C4-2B (cell line): ENCODE results near the gene C4B.

Experiments
- ZFX ChIP-seq: fragments of 450-650 bp; IDR thresholded peaks from 2 replicates; pipeline ENCODE4 v1.6.1; 2017
- TF ChIP-seq, protein P1 (sequence below): fragments of 450-650 bp; conservative IDR thresholded peaks from 2 replicates; pipeline ENCODE4 v1.5.1; 2017; ENCODE audit warnings: mild to moderate bottlenecking

DNA sequence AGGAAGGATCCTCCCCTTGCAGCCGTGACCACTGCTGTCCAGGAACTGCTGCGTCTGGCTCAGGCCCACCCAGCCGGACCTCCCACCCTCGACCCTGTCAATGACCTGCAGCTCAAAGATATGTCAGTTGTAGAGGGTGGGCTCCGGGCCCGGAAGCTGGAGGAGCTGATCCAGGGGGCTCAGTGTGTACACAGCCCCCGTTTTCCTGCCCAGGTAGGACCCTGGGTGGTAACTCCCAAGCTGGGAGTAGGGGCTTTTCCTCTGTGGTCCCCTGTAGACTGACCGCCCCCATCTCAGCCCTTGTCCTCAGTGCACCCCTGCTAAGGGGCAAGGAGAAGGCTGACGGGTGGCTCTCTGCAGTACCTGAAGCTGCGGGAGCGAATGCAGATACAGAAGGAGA lies 46.3 kb upstream of the C4B start:
- TF ChIP-seq, protein P1, sequence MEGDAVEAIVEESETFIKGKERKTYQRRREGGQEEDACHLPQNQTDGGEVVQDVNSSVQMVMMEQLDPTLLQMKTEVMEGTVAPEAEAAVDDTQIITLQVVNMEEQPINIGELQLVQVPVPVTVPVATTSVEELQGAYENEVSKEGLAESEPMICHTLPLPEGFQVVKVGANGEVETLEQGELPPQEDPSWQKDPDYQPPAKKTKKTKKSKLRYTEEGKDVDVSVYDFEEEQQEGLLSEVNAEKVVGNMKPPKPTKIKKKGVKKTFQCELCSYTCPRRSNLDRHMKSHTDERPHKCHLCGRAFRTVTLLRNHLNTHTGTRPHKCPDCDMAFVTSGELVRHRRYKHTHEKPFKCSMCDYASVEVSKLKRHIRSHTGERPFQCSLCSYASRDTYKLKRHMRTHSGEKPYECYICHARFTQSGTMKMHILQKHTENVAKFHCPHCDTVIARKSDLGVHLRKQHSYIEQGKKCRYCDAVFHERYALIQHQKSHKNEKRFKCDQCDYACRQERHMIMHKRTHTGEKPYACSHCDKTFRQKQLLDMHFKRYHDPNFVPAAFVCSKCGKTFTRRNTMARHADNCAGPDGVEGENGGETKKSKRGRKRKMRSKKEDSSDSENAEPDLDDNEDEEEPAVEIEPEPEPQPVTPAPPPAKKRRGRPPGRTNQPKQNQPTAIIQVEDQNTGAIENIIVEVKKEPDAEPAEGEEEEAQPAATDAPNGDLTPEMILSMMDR: no peak
- TF ChIP-seq ZFX: no peak
